ENCODE data around the gene PODN.

GRCh38 chr1:53085405-53085804 lies 23.4 kb downstream of the PODN start:
- no peak for TF ChIP-seq CTCF (IDR thresholded peaks at IDR 0.05; ENCODE audit: poor library complexity)
- TF ChIP-seq EZH2 (IDR thresholded peaks at IDR 0.05; ENCODE audit: borderline replicate concordance): no peak

Measured in hepatocyte (in vitro differentiated cells).